HG03196 (cell line): Measurements from ENCODE around the gene SDR42E1.

Source experiments
- ATAC-seq: cut with Tn5 transposase; IDR thresholded peaks from one replicate; pipeline ENCODE4 v1.9.1; 2021; ENCODE audit not compliant: unreplicated experiment

Gene SDR42E1, protein sequence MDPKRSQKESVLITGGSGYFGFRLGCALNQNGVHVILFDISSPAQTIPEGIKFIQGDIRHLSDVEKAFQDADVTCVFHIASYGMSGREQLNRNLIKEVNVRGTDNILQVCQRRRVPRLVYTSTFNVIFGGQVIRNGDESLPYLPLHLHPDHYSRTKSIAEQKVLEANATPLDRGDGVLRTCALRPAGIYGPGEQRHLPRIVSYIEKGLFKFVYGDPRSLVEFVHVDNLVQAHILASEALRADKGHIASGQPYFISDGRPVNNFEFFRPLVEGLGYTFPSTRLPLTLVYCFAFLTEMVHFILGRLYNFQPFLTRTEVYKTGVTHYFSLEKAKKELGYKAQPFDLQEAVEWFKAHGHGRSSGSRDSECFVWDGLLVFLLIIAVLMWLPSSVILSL

DNA sequence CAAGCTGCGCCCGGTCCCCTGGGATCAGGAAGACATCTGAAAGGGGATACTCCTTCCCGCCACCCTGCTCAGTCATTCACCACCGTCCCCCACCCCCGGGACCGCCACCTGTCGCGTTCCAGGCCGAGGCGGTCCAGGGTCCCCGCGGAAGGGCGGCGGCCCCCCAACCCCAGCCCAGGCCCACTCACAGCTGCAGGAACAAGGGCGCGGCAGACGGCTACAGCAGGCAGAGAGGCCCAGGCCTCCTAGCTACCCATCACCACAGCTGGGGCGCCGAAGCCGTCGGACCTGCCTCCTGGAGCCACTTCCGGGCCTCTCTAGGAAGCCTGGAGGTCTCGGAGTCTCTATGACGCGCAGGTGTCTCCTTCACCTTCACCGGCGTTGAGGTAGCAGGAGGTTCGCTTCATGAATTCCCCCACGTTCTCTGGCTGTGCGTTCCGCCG, at the start of gene SDR42E1:
Gene SDR42E1, minus strand, starts transcription at position 272 of the 443 bp plus-strand sequence. CDS start 10,612 bp downstream, outside the sequence.
- ATAC-seq, result peak; percentile 86

DNA sequence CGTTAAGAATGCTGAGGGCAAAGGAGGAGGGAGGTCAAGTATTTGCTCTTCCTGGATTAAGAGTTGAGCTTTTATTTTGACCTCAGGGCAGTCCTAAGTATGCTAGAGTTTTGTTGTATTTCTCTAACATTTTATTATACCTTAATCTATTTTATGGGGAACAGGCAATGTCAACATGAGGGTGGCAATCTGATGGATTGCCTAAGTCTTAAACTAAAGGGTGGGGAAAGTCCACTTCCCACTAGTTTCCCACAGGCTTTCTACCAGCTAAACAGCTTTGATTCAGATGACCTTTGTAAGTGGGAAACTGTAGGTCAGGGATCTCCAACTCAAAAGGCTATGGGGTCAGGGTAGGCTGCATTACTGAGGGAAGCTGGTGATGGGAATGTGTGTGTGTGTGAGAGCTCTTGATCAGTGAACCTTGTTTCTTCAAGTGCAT, 48.7 kb upstream of the SDR42E1 start:
- ATAC-seq, result no peak

DNA sequence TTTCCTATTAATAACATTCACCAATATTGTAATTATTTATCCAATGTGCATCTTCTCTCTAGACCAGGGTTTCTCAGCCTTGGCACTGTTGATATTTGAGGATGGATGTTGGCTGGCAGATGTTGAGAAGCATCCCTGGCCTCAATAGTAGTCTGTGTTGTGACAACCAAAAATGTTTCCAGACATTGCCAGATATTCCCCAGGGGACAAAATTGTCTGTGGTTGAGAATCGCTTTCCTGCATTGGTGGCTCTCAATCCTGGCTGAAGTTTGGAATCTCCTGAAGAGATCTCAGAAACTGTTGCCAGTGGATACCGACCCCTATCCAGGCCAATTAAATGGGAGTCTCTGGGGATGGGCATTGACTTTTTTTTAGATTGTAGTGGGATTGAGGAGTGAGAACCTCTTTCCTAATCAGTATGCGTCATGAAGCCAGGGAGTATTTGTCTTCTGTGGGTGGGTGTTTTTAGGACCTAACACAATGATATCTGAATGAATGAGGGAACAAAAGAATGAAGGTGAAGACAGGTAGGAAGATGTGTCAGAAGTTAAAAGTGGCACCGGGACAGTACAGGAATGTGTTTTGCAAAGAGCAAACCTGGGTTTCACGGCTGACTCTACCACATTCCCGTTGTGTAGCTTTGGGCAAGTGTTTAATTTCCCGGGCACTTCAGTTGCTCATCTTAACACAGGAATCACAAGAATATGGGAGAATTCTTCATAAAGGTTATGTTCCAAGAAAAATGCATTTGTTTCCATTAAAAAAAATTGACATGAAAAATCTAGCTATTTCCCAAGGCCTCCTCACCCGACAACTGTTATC, 48.1 kb upstream of the SDR42E1 start:
- no peak for ATAC-seq

DNA sequence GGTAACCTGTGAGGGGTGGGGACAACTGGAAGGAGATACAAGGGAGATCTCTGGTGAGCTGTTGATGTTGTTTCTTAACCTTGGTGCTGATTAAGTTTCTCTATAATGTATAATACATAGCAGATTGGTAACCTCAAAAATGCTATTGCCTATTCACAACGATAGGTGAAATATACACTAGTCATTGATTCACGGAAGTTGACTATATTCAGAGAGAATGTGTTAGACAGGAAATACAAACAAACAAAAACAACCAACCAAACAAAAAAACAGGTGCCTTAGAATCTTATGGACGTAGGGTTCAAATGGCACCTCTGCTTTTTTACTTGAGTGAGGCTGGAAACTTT, 45.3 kb upstream of the SDR42E1 start:
- no peak for ATAC-seq

DNA sequence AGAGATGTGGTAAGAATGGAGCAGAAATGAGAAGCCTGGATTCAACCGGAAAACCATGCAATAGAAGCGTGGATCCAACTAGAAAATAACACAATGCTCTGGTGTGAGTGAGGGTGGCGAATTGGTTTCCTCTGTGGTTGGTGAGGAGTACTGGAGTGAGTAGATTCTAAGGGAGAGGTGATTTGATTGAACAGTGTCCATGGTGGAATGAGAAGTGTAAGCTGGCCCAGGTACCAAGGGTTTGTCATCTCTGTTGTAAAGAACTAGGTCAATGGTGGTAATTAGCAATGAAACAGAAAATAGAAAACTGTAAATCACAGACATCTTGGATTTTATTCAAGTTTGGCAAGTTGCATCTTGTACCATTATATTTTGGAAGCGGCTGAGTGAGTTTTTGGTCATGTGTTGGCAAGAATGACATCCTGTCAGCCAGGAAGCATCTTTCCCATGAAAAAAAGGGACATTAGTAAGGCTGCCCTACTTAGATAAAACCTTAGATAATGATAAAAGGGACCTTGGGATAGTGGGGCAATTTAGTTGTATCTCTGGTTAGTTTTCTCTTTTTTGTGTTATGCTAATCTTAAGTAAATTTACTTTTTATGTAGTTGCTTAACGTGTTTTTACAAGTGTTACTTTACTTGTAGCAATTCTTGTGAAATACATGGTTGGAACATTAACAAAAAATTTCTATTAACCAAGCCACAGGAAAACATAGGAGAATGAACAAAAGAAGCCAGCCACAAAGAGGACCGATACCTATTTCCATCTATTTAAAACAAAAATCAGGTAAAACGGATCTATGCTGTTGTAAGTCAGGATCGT, 44.7 kb upstream of the SDR42E1 start:
- ATAC-seq, result no peak

DNA sequence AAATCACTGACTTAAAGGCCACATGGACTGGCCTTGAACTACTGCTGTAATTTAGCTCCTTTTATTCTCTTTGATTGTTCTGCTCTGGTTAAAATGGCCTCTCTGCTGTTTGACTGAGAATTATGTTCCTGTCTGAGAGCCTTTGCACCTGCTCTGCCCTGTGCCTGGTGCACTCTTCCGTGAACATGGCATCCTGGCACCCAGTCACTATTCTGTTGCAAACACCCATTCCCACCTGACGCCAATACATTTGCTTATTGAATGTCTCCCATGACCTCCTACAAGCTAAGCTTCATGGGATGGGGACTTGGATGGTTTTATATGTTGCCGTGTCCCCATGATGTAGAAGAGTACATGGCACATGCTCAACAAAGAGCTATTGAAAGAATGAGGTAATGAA, 43.8 kb upstream of the SDR42E1 start:
- no peak for ATAC-seq

DNA sequence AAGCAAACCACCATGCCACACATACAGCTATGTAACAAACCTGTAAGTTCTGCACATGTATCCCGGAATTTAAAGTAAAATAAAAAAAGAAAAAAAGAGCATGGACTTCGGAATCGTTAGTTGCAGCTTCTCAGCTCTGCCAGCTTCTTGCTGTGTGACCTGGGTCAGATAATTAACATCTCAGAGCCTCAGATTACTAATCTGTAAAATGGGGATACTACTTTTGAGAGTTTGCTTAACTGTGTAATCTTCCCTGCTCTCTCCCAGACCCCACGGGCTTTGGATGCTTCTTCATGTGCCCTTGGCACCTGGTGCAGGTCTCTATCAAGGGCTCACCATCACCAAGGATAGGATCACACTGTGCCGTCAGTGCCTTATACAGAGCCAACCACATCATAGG, 40.4 kb upstream of the SDR42E1 start:
- ATAC-seq, result no peak

DNA sequence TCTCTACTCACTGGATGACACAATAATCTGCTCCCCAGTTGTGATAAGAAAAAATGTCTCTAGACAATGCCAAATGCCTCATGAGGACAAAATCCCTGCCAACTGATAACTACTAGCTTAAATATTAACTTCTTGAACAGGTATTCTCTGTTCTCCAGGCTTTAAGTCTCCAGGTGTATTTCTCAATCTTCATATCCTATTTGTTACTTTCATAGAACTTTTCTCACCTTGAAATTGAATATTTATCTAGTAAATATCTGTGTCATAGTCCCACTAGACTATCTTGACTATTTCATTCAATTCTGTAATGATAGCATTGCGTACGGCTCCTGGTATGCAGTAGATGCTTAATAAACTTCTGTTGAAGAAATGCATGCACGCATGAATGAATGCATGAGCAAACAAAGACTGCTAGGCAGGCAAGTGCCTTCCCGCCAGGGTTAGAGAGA, 39.7 kb upstream of the SDR42E1 start:
- no peak for ATAC-seq

DNA sequence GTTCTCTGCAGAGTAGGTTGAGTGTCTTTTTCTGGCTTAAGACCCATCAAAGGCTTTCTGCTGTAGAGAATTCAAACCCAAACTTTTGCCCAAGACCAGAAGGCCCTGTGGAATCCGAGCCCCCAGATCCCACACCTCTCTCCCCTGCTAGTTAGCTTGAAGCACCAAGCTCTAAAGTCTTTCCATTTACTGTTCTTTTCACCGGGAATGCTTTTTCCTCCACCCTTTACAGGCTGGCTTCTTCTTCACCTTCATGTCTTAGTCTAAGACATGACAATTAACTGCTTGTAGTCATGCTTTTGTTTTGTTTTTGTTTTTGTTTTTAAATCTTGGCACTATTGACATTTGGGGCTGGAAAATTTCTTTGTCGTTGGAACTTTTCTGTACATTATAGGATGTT, 39.2 kb upstream of the SDR42E1 start:
- no peak for ATAC-seq

DNA sequence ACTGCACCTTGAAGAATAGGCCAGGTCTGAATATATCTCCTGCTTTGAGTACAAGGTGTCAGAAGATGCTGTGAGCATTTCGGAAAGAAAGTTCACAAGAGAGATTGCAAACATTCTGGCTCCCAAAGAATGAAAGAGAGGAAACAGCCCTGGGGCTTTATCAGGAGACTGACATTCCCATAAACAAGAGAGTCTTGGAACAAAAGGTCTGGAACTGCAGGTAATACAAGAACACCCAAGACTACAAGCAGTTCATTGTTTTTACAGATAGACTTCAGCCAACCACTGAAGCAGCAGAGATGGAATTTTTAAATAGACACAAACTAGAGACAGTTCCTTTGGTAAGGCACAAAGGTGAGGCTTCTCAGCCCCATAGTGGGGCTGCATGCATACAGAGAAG, 38.2 kb upstream of the SDR42E1 start:
- no peak for ATAC-seq

DNA sequence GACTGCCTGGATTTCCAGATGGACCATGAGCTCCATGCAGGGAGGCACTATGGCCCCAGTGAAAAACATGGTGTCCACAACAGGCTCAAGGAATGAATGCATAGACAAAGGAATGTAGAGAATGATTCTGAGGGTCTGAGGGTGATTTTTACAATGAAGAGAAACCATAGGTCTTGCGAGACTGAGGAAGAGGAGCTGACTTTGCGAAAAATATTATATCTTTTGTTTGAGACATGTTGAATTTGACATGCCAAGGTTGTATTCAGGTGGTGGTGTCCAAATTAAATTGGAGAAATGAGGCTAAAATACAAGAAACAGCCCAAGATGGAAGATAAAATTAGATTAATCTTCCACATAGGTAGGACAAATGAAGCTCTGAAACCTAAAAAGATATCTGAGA, 36.5 kb upstream of the SDR42E1 start:
- ATAC-seq, result no peak

DNA sequence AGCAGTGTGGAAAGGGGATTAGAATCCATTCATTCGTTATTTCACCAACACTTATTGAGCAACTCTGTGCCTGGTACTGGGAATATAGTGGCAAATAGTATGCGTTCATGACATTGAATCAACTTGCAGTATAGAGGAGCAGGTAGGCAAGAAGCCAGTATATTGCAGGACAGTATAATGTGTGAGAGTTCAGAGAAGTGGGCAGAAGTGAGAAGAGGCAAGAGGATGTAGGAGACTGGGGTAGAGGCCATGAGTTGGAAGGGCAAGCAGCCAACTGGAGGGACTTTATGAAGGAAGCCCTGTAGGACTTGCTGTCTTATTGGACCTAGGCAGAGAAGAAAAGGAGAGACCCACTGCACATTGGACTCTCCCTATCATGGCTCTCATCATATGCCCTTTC, 36.1 kb upstream of the SDR42E1 start:
- ATAC-seq, result no peak

DNA sequence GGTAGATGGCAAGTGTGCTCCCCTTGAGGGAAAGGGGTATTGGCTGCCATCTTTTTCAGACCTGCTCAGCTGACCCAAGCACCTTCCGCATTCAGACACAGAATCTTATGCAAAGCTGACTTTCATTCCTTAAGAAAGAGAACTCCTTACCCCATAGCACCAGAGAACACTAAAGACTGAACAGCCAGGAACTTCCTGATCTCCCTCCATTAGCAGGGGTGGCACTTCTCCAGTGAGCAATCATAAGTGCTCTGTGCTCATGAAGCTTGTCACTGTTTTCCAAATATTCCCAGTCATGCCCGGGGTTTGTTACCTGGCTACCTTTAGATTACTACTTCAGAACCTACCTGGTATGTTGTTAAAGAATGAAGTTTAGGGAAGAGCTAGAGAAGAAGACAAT, 35.7 kb upstream of the SDR42E1 start:
- ATAC-seq, result no peak

DNA sequence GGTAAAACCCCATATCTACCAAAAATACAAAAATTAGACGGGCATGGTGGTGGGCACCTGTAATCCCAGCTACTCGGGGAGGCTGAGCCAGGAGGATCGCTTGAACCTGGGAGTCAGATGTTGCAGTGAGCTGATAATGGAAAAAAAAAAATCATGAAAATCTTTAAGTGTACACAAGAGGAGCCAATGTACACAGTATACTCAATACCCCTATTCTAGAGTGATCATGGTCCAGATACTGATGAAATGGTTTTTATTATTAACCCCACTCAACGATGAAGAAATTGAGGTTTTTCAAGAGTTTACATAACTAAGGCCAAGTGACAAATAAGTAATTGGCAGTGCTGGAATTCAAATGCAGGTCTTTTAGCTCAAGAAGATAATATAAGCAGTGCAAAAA, 35.3 kb upstream of the SDR42E1 start:
- no peak for ATAC-seq

DNA sequence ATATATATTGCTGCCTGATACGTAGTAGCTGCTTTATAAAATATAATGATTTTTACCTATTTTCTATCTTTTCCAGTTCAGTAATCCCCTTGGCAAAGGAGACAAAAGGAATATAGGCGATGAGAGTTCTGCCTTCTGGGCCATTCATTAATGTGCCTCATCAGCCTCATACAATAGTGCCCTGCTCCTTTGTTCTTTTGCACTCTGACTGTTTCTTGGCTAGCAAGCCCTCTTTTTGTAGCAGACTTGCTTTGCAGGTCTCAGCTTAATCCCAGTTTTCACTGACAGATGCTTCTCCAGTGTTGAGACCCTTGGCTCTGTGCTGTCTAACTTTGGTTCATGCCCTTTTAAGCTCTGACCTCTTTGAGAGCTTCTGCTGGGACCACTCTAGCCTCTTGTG, 34.2 kb upstream of the SDR42E1 start:
- ATAC-seq, result no peak

DNA sequence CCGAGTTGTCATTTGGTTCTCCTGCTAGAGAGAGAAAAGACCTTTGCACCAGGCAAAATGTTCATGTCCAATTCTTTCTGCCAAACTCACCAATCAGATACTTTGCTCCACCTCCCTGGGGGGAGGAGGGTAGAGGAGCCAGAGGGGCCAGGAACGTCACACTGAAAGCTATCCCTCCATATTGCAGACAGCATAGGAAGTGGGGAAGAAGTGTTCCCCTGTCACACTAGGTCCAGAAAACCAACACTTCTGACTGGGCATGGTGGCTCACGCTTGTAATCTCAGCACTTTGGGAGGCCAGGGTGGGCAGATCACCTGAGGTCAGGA, 33.3 kb upstream of the SDR42E1 start:
- ATAC-seq, result no peak

DNA sequence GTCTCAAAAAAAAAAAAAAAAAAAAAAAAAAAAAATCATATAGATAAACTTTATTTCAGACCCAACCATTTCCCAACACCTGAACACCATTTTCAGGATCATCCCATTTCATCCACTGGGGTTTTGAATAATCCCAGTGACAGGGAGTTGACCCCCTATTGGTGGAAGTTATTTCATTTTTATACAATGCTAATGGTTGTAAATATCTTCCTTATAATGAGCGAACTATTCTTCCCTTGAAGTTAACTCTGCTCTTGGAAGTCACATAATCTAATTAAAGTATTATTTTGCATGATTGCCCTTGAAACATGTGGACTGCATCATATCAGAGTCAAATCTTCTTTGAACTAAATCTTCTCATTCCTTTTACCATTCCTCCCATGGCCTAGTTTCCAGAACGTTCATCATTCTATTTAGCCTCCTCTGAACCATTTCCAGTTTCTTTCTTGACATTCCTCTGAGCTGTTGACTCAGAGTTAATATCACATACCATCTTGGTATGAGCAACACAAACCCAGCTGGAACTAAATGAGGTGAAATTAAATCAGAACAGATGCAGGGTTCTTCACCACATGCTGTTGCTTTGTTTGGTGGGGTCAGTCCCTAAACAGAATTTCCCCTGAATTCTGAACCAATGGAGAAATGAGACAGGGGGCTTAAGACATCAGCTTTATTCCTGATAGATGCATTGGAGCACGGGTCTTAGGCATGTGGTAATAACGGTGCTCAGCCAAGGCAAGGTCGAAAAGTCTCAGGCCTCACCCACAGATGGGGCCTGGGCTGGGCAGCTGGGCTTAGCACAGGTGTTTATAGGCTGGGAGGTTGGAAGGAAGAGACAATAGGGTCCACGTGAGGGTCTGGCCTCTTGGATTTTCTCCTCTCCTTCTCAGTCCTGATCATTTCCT, 32.7 kb upstream of the SDR42E1 start:
- no peak for ATAC-seq

DNA sequence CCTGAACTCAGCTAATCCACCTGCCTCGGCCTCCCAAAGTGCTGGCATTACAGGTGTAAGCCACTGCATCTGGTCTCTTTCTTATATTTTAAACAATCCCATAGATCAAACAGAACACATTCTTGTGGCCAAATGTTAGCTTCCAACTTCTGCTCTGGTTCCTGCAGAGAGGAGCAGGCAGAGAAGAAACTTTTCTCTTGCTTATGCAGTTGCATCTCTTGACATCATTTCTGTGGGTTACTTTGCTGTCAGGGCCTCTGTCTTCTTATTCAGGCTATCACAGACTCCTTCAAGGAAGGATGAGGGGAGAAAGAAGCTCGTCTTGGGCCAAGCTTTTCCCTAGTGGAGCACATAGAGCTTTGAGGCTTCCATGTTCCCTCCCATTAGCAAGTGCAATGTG, 31.6 kb upstream of the SDR42E1 start:
- ATAC-seq, result no peak

DNA sequence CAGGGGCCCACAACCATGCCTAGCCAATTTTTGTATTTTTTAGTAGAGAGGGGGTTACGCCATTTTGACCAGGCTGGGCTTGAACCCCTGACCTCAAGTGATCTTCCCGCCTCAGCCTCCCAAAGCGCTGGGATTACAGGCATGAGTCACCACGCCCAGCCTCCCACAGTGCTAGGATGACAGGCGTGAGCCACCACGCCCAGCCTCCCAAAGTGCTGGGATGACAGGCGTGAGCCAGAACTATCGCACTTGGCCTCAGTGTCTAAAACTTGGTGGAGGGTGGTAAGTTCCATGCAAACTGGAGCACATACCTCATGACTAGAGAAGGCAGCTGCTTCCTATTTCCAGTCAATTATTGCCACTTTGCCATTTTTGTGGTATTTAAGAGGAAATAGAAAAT, 30.9 kb upstream of the SDR42E1 start:
- ATAC-seq, result no peak

DNA sequence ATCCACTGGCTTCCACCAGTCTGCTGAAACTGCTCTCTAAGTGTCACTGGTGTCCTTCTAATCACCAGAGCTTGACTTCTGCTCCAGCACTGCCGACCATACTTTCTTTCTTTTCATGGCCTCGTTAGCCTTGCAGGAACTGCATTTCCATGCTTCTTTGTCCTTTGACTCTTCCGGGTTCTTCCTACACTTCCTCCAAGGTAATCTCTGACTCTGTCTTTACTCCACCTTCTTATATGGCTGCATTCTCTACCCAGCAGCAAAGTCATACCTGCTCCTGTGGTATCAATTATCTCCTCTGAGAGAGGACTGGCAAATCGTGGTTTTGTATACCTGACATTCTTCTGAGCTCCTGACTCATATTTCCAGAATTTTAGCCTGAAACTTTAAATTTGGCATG, 30.3 kb upstream of the SDR42E1 start:
- ATAC-seq, result no peak

DNA sequence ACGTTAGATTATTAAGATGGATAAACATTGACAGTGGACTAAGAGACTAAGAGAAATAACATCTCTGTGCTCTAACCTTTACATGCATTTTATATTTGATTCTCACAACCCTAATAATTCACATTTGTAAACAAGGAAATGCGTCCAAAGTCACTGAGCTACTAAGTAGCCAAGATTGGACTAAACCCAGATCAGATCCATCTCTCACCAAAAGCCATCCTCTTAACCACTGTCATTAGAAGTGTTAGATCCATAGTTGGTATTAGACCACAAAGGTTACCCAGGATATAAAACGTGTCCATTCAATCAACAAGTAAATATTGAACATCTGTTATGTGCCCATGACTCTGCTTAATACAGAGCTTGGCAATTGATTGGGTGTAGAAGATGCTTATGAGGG, 29.0 kb upstream of the SDR42E1 start:
- ATAC-seq, result no peak
